NCI-H748 treated with DMSO at 0.1 percent for 48 hours (cell line): ENCODE data around the gene TMEM242.

Source experiments
- DNase-seq: peaks from one replicate; lab custom pipeline; 2025; lab: John Stamatoyannopoulos, UW

Gene TMEM242

GRCh38 chr6:157249826-157250225, 73.5 kb downstream of the TMEM242 start:
- DNase-seq = no peak

- DNase-seq = no peak
Observed at GRCh38 chr6:157248264-157248663, 75.1 kb downstream of the TMEM242 start.

- no peak for DNase-seq
Observed at GRCh38 chr6:157246771-157247484, 76.4 kb downstream of the TMEM242 start.

- no peak for DNase-seq
Observed at GRCh38 chr6:157246048-157246630, 77.2 kb downstream of the TMEM242 start.

GRCh38 chr6:157245436-157245835, 77.9 kb downstream of the TMEM242 start:
- DNase-seq = no peak

GRCh38 chr6:157244780-157245179, 78.5 kb downstream of the TMEM242 start:
- no peak for DNase-seq

GRCh38 chr6:157244175-157244574, 79.1 kb downstream of the TMEM242 start:
- no peak for DNase-seq

- DNase-seq = peak; percentile 72
Observed at GRCh38 chr6:157242791-157243190, 80.5 kb downstream of the TMEM242 start.

GRCh38 chr6:157240960-157241311, 82.4 kb downstream of the TMEM242 start:
- no peak for DNase-seq

GRCh38 chr6:157240059-157240959, 83.0 kb downstream of the TMEM242 start:
- DNase-seq = peak; percentile 83

- no peak for DNase-seq
Observed at GRCh38 chr6:157239671-157240058, 83.7 kb downstream of the TMEM242 start.
